Type B pancreatic cell (in vitro differentiated cells): Measurements from ENCODE around the gene BACE2. TPM values are rescaled to one million over a fixed set of nuclear protein-coding genes. Genes with fewer than 3 reads are reported as not detected.

Source experiments
- DNase-seq: peaks from one replicate; pipeline ENCODE4 v3.0.0; 2021; ENCODE audit warnings: mixed read lengths; ENCODE audit not compliant: unreplicated experiment; ENCODE audit errors: extremely low spot score
- H3K27ac Mint-ChIP-seq: 2 replicates; pipeline ENCODE4 v1.8.0; 2021; ENCODE audit warnings: mild to moderate bottlenecking, mixed read lengths
- H3K27me3 Mint-ChIP-seq: 2 replicates; pipeline ENCODE4 v1.8.0; 2021; ENCODE audit warnings: mixed read lengths
- H3K36me3 Mint-ChIP-seq: 2 replicates; pipeline ENCODE4 v1.8.0; 2021; ENCODE audit warnings: mixed read lengths
- H3K4me1 Mint-ChIP-seq: one replicate; pipeline ENCODE4 v1.8.0; 2021; ENCODE audit warnings: mixed read lengths; ENCODE audit not compliant: unreplicated experiment
- H3K4me3 Mint-ChIP-seq: 2 replicates; pipeline ENCODE4 v1.8.0; 2021; ENCODE audit warnings: mild to moderate bottlenecking, mixed read lengths
- H3K9me3 Mint-ChIP-seq: 2 replicates; pipeline ENCODE4 v1.8.0; 2021; ENCODE audit warnings: mixed read lengths
- CTCF ChIP-seq: fragments of 200-600 bp; sonication (generic); conservative IDR thresholded peaks from 2 replicates; pipeline ENCODE4 v1.5.0; 2021; ENCODE audit warnings: antibody characterized with exemption, mild to moderate bottlenecking
- total RNA-seq: library from RNA; stranded (reverse); gene quantifications from 2 replicates; pipeline ENCODE4 v1.2.1, GENCODE V29; 2021; ENCODE audit warnings: low replicate concordance

BACE2 gene
- total RNA-seq, 1 donor from 2014 or later: 29.8 TPM

DNA sequence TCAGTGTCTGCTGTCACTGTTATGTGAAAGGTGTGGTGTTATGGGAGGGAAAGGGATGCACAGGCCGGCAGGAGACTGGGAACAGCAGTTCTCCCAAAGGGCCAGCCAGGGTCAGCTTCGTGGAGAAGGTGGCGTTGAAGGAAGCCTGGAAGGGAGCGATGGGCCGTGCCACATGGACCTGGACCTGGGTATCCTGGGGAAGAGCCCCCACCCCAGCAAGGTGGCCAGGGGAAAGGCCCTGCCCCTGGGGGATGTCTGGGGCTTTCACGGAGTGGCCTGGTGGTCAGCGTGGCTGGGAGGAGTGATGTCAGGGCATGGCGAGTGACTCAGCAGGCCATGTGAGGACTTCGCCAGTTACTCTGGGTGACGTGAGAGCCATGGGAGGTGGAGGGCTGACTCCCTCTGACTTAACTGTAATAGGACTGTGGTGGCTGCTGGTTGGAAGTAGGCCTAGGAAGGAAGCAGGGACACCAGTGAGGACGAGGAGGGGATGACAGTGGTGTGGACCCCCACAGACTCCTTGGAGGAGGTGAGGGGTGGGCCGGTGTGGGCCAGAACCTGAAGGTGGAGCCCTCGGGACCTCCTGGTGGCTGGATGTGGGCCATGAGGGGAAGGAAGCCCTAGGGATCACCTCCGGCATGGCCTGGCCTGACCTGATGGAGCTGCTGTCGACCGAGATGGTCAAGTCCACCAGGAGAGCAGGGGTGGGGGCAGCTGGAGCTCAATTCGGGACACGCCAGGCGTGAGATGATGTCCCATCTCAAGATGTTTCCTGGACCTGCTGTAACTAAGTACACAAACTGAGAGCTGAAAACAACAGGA lies 54.5 kb downstream of the BACE2 start:
- no peak for TF ChIP-seq CTCF
- H3K27ac Mint-ChIP-seq: no peak overlapping the region
- H3K9me3 Mint-ChIP-seq: peaks cover 4% of the 10 kb centered on the region
- no peak overlapping the region for H3K4me3 Mint-ChIP-seq
- DNase-seq: no peak
- peaks cover 16% of the 10 kb centered on the region for H3K4me1 Mint-ChIP-seq
- H3K36me3 Mint-ChIP-seq: peaks cover 14% of the 10 kb centered on the region
- no peaks in the 10 kb centered on the region for H3K27me3 Mint-ChIP-seq

GRCh38 chr21:41226853-41227252 lies 58.9 kb downstream of the BACE2 start:
- H3K4me1 Mint-ChIP-seq: peaks cover 8% of the 10 kb centered on the region
- DNase-seq: no peak
- peaks cover 4% of the 10 kb centered on the region for H3K9me3 Mint-ChIP-seq
- TF ChIP-seq CTCF: no peak
- H3K27me3 Mint-ChIP-seq: no peaks in the 10 kb centered on the region
- no peak overlapping the region for H3K4me3 Mint-ChIP-seq
- H3K27ac Mint-ChIP-seq: no peak overlapping the region
- H3K36me3 Mint-ChIP-seq: peaks cover 30% of the 10 kb centered on the region

- peaks cover 8% of the 10 kb centered on the region for H3K4me1 Mint-ChIP-seq
- TF ChIP-seq CTCF: no peak
- H3K9me3 Mint-ChIP-seq: peaks cover 4% of the 10 kb centered on the region
- DNase-seq: no peak
- H3K27ac Mint-ChIP-seq: peak overlapping the region; percentile 67
- H3K36me3 Mint-ChIP-seq: peaks cover 30% of the 10 kb centered on the region
- no peak overlapping the region for H3K4me3 Mint-ChIP-seq
- H3K27me3 Mint-ChIP-seq: no peaks in the 10 kb centered on the region
These were observed 59.5 kb downstream of the BACE2 start for GRCh38 chr21:41227357-41228005.

GRCh38 chr21:41228006-41228370 lies 60.0 kb downstream of the BACE2 start:
- no peaks in the 10 kb centered on the region for H3K27me3 Mint-ChIP-seq
- H3K9me3 Mint-ChIP-seq: peaks cover 4% of the 10 kb centered on the region
- no peak for TF ChIP-seq CTCF
- peaks cover 30% of the 10 kb centered on the region for H3K36me3 Mint-ChIP-seq
- DNase-seq: no peak
- peak overlapping the region; percentile 67 for H3K27ac Mint-ChIP-seq
- peaks cover 8% of the 10 kb centered on the region for H3K4me1 Mint-ChIP-seq
- no peak overlapping the region for H3K4me3 Mint-ChIP-seq

- DNase-seq: no peak
- peak overlapping the region; percentile 67 for H3K27ac Mint-ChIP-seq
- no peak for TF ChIP-seq CTCF
- H3K27me3 Mint-ChIP-seq: no peaks in the 10 kb centered on the region
- peaks cover 4% of the 10 kb centered on the region for H3K9me3 Mint-ChIP-seq
- peaks cover 30% of the 10 kb centered on the region for H3K36me3 Mint-ChIP-seq
- peaks cover 8% of the 10 kb centered on the region for H3K4me1 Mint-ChIP-seq
- H3K4me3 Mint-ChIP-seq: no peak overlapping the region
These were observed 60.5 kb downstream of the BACE2 start for GRCh38 chr21:41228492-41228891.
